ENCODE data around the gene USP27X.

The USP27X gene

GRCh38 chrX:49884290-49884862 lies 5.1 kb downstream of the USP27X start:
- DNase-seq, result peak; percentile 13 to 55 (median 29)

GRCh38 chrX:49892542-49892941 lies 13.3 kb downstream of the USP27X start:
- no peak for DNase-seq

DNA sequence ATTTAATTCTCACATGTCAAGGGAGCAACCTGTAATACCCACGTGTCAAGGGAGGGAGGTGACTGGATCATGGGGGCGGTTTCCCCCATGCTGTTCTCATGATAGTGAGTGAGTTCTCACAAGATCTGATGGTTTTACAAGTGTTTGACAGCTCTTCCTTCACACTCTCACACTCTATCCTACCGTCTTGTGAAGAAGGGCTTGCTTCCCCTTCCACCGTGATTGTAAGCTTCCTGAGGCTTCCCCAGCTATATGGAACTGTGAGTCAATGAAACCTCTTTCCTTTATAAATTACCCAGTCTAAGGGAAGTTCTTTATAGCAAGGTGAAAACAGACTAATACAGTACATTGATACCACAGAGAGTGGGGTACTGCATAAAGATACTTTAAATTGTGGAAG lies 17.7 kb downstream of the USP27X start:
- no peak for DNase-seq

- DNase-seq, result no peak
These were observed 21.8 kb downstream of the USP27X start for GRCh38 chrX:49901048-49901447.

- peak in 1 of 5 experiments; percentile 50 for DNase-seq
These were observed 31.1 kb downstream of the USP27X start for GRCh38 chrX:49910344-49910743.

DNA sequence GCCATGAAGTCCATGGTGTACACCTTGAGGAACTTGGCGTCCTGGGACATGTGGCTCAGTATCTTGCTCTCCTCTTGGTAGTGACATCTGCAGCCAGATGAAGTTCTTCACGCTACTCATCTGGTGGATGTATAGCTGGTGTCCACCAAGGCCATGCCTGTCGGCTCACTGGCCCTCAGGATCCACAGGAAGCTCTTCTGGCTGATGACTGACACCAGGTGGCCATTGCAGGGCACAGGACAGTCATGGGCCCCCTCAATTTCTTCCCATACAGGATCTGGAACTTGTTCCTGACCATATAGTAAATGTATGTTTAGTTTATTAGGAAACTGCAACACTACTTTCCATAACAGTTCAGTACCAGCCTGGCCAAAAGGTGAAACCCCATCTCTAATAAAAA lies 32.8 kb downstream of the USP27X start:
- DNase-seq, result no peak

DNA sequence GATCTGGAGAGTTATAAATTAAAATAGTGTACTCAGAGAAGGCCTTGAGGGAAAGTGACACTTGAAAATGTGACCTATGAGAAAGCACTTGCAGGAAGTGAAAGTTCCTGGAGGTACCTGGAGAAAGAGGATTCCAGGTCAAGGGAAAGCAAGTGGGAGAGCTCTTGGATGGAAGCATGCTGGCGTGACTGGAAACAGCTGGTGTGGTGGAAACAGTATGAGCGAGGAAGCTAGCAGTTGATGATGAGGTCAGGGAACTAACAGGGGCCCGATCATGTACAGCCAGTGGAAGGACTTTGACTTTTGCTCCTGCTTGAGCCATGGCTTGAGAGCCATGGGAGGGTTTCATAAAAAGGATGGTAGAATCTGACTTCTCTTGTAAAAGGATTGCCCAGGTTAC lies 33.6 kb downstream of the USP27X start:
- no peak for DNase-seq

- DNase-seq, result peak in 4 of 5 experiments; percentile 6 to 56 (median 17)
These were observed 36.3 kb downstream of the USP27X start for GRCh38 chrX:49915361-49916222.

GRCh38 chrX:49919617-49920016 lies 40.3 kb downstream of the USP27X start:
- DNase-seq, result peak in 3 of 5 experiments; percentile 2 to 13 (median 4)

DNA sequence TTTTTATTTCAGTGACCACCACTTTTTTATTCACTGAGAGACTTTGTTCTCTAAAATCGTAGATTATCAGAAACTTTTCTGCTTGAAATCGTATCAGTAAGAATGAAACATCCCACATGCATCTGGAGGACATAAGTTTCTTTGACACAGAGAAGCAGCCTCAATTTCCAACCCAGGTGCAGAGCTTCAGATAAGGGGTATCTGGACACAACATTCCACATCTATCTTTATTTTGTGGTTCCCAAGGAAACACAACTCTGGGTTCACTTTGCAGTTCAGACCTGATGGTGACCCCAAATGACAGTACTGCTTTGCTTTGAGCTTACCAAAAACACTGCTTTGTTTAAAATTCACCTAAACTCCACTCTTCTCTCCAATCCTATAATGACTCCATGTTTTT lies 41.8 kb downstream of the USP27X start:
- no peak for DNase-seq

- DNase-seq, result peak; percentile 87 to 96 (median 92)
These were observed 43.3 kb downstream of the USP27X start, which contains the start of gene CLCN5 for GRCh38 chrX:49922291-49923241. TSS of gene CLCN5 (plus strand) at chrX:49922596. CDS start at chrX:49925299, 2,703 bp downstream.

DNA sequence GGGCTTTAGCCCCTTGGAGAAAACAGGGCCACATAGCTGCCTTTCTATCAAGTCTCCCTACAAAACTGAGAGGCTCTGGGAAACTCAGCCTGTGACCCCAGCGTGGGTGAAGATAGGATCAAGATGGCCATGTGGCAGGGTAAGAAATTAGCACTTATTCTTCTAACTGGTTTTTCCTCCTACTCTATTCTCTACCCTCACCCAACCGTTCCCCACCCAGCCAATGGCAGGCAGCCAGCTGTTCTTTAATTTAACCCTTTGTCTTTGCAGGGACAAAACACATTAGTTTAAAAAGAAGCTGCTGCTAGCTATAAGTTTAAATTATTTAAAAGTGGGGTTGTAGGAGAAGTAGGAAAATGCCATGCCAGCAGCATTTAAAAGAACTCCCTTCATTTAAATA lies 45.9 kb downstream of the USP27X start:
- DNase-seq, result no peak

DNA sequence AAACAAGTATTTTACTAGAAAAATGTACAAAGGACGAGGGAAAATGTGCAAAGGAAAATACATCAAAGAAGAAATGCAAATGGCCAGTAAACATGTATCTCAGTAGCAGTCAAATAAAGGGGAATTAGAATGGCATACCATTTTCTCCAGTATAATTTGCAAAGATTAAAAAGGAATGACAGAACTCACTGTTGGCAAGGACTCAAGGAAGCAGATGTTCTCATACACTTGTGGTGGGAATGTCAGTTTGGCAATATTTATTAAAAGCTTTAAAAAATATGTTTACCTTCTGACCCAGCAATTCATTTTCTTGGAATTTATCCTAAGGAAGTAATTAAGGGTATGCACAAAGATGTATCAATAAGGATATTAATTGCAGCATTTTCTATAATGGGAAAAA lies 50.8 kb downstream of the USP27X start:
- no peak for DNase-seq

All from T-helper 2 cell (primary cell).